ENCODE results near the gene CSTB. TPM values are rescaled to one million over a fixed set of nuclear protein-coding genes. Genes with fewer than 3 reads are reported as not detected.

The CSTB gene
- total RNA-seq, 1 donor from 2014 or later = 27.7 TPM

- H3K4me3 ChIP-seq (ENCODE audit: insufficient read depth, low read depth, low read length) = no peak overlapping the region
- H3K4me2 ChIP-seq (ENCODE audit: low read length) = no peak overlapping the region
- FAIRE-seq (no peak), DNase-seq (ENCODE audit: low read depth) (no peak)
- H3K9me3 Mint-ChIP-seq (ENCODE audit: unreplicated experiment) = no peaks in the 10 kb centered on the region
- no peaks in the 10 kb centered on the region for H3K79me2 ChIP-seq (ENCODE audit: insufficient read depth, low read length)
- no peak overlapping the region for H2AFZ ChIP-seq (ENCODE audit: low read depth, low read length)
- no peaks in the 10 kb centered on the region for H4K20me1 ChIP-seq (ENCODE audit: insufficient read depth, low read length)
- no peaks in the 10 kb centered on the region for H3K27me3 ChIP-seq (ENCODE audit: insufficient read depth, low read length)
- H3K4me1 ChIP-seq (ENCODE audit: insufficient read depth, low read length) = no peaks in the 10 kb centered on the region
- H3K36me3 ChIP-seq (ENCODE audit: insufficient read depth, low read length) = no peaks in the 10 kb centered on the region
- H3K36me3 Mint-ChIP-seq (ENCODE audit: low read depth, unreplicated experiment) = peaks cover 2% of the 10 kb centered on the region
- H3K27ac ChIP-seq (ENCODE audit: low read depth, low read length) = no peak overlapping the region
- no peak overlapping the region for H3K4me3 Mint-ChIP-seq (ENCODE audit: unreplicated experiment)
- H3K4me1 Mint-ChIP-seq (ENCODE audit: low read depth, unreplicated experiment) = no peaks in the 10 kb centered on the region
- TF ChIP-seq EZH2 (IDR thresholded peaks at IDR 0.05; ENCODE audit: insufficient read depth, low read length) (no peak), CTCF (IDR thresholded peaks at IDR 0.05; ENCODE audit: insufficient read depth, low read depth, low read length) (no peak)
- H3K9me3 ChIP-seq (ENCODE audit: insufficient read depth, low read depth, low read length) = no peaks in the 10 kb centered on the region
- H3K27ac Mint-ChIP-seq (ENCODE audit: unreplicated experiment) = no peak overlapping the region
- H3K27me3 Mint-ChIP-seq (ENCODE audit: low read depth, unreplicated experiment) = peaks cover 8% of the 10 kb centered on the region
- no peak overlapping the region for H3K9ac ChIP-seq (ENCODE audit: low read length)
Observed at GRCh38 chr21:43812957-43813655, 37.0 kb upstream of the CSTB start.

DNA sequence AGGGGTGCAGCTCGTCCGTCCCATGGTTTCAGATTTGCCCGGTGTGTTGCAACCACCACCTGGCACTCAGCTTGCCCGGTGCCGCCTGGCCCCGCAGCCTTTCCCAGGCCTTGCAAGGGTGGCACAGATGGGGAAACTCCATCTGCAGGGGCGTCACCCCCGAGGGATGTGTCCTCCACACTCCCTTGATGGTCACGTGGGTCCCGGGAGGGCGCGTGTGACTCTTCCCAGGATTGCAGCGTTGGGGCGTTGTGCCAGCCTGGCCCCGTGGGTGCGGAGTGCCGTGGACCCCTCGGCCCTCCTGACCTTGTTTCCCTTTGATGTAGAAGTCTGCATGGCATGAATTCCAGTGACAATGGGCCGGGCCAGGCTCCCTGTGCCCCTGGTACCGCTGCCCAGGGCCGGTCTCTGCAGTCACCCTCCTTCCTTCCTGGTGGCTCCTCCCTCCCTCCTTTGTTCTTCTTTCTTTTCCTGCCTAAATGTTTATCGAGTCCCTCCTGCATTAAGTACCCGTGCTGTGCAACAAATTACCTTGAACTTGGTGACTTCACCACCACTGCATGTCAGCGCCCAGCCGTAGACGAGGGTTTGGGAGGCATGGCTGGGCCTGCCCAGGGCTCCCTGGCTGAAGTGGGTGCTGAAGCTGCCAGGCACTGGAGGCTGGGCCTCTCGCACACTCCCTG, 36.2 kb upstream of the CSTB start:
- Histone ChIP-seq H3K4me3 (ENCODE audit: insufficient read depth, low read depth, low read length) (no peak overlapping the region), H3K79me2 (ENCODE audit: insufficient read depth, low read length) (no peaks in the 10 kb centered on the region), H3K36me3 (ENCODE audit: insufficient read depth, low read length) (no peaks in the 10 kb centered on the region), H3K9me3 (ENCODE audit: insufficient read depth, low read depth, low read length) (no peaks in the 10 kb centered on the region), H2AFZ (ENCODE audit: low read depth, low read length) (no peak overlapping the region), H3K9ac (ENCODE audit: low read length) (no peak overlapping the region), H4K20me1 (ENCODE audit: insufficient read depth, low read length) (no peaks in the 10 kb centered on the region), H3K4me1 (ENCODE audit: insufficient read depth, low read length) (no peaks in the 10 kb centered on the region), H3K4me2 (ENCODE audit: low read length) (no peak overlapping the region), H3K27me3 (ENCODE audit: insufficient read depth, low read length) (no peaks in the 10 kb centered on the region), H3K27ac (ENCODE audit: low read depth, low read length) (no peak overlapping the region)
- H3K4me1 Mint-ChIP-seq (ENCODE audit: low read depth, unreplicated experiment) = no peaks in the 10 kb centered on the region
- no peaks in the 10 kb centered on the region for H3K9me3 Mint-ChIP-seq (ENCODE audit: unreplicated experiment)
- H3K4me3 Mint-ChIP-seq (ENCODE audit: unreplicated experiment) = no peak overlapping the region
- H3K27me3 Mint-ChIP-seq (ENCODE audit: low read depth, unreplicated experiment) = peaks cover 8% of the 10 kb centered on the region
- H3K27ac Mint-ChIP-seq (ENCODE audit: unreplicated experiment) = peak overlapping the region; percentile 75
- FAIRE-seq (no peak), DNase-seq (ENCODE audit: low read depth) (no peak)
- no peak for TF ChIP-seq EZH2 (IDR thresholded peaks at IDR 0.05; ENCODE audit: insufficient read depth, low read length)
- TF ChIP-seq CTCF (IDR thresholded peaks at IDR 0.05; ENCODE audit: insufficient read depth, low read depth, low read length) = no peak
- H3K36me3 Mint-ChIP-seq (ENCODE audit: low read depth, unreplicated experiment) = peaks cover 2% of the 10 kb centered on the region
